Measurements from ENCODE around the gene LRRC57.

The LRRC57 gene

DNA sequence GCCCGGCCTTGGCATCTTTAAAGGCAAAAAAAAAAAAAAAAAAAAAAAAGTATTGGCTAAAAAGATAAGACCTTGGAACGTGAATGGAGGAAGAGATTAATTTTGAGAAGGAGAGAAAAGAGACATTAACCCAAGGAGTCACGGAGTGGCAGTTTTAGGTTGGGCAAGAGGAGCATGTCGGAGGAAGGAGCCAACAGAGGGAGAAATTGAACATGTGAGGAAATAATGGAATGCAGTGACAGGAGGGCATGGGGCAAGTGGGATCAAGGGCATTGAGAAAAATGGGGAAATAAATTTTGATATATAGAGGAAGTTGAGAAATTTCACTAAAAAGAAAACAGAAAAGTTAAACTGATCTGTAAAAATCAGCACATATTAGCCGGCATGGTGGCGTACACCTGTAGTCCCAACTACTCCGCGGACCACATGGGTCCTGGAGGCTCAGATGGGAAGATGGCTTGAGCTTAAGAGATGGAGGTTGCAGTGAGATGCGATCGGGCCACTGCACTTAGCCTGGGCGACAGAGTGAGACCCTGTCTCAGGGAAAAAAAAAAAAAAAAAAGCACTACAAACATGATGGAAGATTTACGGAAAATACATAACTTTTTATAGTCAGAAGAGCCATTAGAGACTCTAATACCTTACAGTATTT is 1.3 kb upstream of the LRRC57 start:
- no peak for DNase-seq (ENCODE audit: low read depth)

DNA sequence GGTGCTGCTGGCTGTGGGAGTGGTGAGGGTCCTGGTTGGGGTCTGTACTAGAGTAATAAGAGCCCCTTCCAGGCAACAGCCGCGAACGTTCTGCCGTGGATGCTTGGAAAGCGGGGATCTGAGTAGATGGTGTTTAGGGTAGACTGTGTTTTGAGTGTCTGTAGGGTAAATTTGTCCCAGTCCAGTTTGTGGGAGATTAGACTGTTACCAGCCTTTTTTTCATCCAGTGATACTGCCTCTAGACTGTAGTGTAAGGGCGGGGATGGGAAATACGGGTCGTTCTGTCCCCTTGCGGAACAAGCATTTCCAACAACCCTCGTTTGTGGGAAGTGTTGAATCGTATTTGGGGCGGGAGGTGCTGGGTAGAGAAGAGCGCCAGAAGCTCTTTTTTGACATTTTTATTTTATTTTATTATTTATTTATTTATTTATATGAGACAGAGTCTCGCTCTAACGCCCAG is 469 bp upstream of the LRRC57 start:
- peak; percentile 12 for DNase-seq (ENCODE audit: low read depth)

DNA sequence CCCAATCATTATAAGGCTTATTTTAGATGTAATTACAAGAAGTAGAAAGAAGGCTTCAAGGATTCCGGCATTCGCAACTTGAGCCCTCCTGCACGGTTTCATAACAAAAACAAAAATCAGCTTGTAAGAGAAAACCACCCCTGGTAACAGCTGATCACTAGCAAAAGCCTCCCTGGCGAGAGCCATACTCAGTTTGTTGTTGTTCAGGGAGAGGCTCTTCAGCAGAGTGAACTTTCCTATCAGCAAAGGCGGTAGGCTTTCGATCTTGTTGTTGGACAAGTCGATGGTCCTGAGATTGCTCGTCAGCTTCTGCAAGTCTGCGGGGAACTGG is 710 bp downstream of the LRRC57 start:
- no peak for DNase-seq (ENCODE audit: low read depth)

DNA sequence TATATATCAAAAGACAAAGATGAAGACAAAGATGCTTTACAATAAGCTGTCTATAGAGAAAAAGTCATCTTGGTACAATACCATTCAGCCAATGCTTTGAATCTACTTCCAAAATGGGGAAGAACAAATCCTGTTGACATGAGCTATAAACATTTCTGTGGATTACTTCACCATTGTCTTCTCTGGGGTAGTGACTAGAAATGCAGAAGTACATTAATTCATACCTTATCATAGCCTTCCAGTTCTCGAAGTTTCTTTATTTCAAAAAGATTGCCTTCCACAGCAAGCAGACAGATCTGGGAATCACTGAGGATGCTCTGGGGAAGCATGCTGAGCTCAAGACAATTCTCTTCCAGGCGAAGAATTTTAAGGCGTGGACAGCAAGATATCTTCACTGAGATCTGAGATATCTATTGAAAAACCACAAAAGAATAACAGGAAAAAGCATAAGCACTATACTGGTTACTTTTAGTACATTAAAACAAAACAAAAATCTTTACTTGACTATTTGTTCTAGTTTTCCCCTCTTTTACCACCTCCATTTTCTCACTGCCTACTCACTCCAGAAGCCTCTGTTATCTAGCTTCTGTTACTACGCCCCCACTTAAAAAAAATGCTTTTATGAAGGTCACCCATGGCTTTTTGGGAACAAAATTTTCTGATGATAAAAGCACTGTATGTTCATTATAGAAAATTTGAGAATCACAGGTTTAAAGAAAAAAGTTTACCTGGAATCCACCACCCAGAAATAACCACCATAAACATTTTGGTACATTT is 3.6 kb downstream of the LRRC57 start:
- no peak for DNase-seq (ENCODE audit: low read depth)

DNA sequence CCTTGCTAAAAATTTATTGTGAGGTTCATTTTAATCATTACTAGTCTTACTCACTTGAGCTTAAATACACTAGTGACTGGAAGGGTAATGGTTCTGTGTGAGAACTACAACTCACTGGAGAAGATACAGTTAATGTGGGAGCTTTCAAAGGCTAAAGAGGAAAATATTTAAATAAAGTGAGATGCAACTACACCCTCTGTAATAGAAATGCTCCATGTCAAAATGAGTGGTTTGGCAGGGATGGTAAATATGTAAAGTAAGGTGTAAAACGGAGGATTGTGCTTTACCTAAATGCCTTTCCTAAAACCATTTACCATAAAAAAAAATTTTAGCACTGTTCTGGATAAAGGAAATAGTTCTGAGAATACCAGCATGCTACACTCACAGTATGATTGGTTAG is 15.3 kb downstream of the LRRC57 start:
- no peak for DNase-seq (ENCODE audit: low read depth)

DNA sequence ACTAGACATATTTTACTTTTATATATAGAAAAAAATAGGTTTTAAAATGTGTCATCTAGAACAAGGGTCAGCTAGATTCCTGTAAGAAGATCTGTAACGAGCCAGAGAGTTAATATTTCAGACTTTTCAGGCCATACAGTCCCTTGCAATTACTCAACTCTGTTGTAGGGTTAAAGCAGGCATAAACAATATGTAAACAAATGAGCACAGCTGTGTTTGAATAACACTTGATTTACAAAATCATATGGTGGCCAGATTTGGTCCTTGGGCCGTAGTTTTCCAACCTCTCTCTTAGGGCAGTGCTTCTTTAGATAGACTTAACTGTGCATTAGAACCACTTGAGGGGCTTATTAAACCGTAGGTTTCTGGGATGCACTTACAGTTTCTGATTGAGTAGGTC is 19.6 kb downstream of the LRRC57 start:
- DNase-seq (ENCODE audit: low read depth): no peak

DNA sequence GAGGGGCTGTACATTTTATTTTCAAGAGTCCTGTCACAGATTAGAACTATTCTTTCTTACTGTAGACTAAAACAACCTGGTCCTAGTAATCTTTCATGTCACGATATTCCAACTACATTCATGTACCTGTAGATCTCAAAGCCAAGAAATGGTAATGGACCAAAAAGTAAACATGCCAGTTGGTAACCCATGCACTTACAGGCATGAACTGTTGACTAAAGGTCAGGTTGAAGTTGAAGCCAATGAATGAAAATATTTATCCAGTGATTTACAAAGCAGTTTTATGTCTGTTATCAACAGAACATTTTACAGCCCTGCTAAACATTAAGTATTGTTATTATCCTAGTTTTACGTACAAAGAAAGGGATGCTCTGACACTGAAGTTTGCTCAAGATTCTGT is 25.3 kb downstream of the LRRC57 start:
- DNase-seq (ENCODE audit: low read depth): no peak

DNA sequence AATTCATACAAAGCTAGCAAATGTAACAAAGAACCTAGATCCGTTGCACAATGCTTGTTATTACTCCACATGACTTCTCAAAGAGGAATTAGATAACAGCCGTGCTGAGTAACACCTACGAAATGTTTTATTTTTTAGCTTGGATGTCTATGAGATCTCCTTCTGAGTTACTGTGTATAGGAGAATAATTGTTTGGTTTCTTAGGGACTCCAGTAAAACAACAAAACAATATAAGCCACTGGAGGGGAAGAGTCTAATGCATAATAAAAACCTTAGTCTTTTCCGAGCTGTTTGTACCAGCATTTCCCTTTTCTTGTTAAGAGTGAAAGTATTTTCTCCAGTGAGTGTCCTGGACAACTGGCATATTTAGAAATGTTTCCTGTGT is 37.6 kb downstream of the LRRC57 start:
- no peak for DNase-seq (ENCODE audit: low read depth)

DNA sequence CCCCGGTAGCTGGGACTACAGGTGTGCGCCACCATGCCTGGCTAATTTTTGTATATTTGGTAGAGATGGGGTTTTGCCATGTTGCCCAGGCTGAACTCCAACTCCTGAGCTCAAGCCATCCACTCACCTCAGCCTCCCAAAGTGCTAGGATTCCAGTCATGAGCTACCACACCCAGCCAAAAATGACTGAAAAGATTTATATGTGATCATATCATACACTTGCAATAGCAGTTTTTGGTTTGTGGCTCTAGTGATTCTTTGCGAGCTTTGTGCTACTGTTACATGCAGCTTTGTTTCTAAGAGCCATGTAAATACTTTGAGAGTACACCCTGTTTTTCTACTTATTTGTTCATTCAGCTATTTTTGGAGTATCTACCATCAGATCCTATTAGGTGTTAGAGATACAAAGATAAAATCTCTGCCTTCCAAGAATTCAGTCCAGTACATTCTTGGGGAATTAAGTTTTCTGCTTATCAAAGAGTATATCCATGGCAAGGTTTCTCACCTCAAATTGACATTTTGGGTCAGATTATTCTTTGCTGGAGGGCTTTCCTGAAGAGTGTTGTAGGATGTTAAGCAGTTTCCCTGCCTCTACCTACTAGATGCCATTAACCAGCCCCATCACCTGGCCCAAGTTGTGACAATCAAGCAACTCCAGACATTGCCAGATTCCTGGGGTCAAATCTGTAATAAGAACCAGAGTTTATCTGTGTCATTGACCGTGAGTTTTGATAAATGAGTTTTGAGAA is 38.2 kb downstream of the LRRC57 start:
- no peak for DNase-seq (ENCODE audit: low read depth)

DNA sequence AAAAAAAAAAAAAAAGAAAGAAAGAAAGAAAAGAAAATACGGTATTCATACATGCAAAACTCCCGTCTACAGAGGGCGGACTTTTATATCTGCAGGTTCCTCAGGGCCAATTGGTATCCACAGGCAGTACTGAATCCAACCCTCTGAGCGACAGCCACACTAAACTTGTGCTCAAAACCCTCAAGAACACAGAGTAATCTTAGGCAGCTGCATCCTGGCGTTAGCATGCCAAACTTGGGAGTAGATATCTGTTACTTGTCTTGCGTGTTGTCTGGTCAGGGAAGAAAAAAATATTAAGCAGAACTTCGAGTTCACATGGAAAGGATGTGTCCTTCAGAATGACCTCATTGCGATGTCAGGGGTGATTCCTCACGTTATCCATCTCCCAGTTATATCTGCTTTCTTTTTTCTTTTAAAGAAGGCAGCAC is 40.3 kb downstream of the LRRC57 start:
- no peak for DNase-seq (ENCODE audit: low read depth)

DNA sequence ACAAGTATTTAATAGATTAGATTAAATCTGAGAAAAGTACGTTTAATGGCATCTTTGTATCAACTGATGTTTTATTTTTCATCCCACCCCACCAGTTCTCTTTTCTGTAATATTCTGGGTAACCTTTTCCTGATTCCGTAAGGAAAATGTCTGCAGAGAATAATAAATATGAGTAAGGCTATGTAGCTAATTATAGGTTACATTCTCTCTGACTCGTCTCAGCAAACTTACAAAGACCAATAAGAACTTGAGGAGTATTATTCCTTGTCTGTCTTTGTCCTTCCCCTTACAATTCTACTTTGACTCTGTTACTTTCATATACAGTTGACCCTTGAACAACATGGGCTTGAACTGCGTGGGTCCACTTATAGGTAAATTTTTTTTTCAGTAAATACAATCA is 41.1 kb downstream of the LRRC57 start:
- no peak for DNase-seq (ENCODE audit: low read depth)

DNA sequence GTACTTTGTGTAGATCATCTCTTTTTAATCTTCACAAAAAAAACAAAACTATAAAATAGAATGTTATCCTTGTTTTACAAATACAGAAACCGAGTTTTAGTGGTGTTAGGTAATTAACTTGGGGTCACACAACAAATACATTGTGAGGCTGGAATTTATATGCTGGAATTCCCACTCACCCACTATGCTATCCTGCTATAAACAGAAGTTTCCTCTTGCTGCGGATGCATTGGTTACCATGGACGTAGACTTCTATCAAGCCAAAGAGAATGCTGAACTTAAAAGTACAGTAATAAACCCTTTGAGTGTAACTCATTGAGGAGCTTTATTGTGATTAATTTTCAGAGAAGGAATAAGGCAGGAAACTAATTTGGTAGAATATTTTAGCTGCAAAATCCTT is 44.0 kb downstream of the LRRC57 start:
- DNase-seq (ENCODE audit: low read depth): no peak

DNA sequence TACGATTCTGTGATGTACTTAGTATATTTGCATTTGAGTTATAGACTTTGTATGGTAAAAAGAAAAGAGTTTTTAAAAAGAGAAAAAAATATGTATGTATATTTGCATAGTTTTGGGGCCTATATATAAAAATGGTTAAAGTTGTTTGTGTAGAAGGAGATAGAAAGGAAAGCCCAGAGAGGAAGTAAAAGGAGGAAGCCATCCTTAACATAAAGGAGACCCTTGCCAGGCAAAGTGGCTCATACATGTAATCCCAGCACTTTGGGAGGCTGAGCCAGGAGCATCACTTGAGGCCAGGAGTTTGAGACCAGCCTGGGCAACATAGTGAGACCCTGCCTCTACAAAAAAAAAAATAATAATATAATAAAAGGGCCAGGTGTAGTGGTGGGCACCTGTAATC is 44.8 kb downstream of the LRRC57 start:
- no peak for DNase-seq (ENCODE audit: low read depth)

DNA sequence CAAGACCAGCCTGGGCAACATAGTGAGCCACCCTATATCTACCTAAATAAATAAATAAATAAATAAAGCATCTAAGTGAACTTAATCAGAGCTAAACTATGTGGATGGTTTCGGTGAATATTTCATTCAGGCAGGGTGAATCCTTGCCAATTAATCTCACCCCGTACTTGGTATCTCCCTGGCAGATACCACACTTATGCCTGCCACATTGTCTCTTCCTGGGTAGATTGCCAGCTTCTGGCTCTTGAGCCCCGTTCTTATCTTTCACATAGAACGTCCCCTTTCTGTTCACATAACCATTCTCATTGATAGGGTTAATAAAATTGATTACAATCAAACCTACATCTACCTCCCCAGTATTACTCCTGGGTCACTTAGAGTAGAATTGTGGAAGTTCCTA is 46.1 kb downstream of the LRRC57 start:
- no peak for DNase-seq (ENCODE audit: low read depth)

DNA sequence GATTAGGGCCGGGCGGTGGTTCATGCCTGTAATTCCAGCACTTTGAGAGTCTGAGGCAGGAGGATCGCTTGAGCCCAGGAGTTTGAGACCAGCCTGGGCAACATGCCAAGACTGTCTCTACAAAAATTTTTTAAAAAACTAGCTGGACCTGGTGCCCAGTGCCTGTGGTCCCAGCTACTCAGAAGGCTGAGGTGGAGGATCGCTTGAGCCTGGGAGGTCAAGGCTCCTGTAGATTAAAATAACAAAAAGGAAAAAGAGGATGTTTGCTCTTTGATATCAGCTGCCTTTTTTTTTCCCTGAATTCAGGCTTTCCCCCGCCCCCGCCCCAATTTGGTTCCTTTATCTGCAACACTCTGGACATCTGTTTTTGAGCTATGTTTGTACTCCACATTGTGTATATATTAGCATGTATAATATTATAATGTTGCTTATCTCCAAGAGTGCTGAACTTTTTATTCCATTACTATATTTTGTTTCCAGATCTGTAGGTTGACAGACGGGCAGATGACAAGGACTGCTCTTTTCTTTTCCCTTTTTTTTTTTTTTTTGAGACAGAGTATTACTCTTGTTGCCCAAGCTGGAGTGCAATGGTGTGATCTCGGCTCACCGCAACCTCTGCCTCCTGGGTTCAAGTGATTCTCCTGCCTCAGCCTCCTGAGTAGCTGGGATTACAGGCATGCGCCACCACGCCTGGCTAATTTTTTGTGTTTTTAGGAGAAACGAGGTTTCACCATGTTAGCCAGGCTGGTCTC is 48.6 kb downstream of the LRRC57 start:
- no peak for DNase-seq (ENCODE audit: low read depth)

DNA sequence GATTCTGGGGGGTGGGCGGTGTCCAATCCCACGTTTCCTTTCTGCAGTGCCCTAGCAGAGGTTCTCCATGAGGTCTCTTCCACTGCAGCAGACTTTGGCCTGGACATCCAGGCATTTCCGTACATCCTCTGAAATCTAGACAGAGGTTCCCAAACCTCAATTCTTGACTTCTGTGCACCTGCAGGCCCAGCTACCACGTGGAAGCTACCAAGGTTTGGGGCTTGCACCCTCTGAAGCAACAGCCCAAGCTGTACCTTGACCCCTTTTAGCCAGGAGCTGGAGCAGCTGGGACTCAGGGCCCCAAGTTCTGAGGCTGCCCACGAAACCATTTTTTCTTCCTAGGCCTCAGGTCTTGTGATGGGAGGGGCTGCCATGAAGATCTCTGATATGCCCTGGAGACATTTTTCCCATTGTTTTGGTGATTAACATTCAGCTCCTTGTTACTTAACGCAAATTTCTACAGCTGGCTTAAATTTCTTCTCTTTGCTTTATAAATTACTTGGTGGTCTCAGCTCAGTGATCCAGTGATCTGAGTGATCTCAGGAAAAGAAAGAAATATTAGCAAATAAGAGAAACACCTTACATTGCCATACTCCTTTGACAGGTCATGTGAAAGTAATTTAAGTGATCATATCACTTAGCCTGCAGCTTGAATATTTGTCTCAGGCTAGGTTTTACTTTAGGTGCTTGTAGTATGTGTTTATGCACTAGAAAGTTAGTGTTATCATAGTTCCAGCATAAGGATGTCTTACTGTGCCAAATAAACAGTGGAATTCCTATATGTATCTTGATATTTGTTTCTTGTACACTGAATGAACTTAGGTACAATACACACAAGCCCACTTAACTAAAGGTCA is 50.2 kb downstream of the LRRC57 start:
- DNase-seq (ENCODE audit: low read depth): no peak

DNA sequence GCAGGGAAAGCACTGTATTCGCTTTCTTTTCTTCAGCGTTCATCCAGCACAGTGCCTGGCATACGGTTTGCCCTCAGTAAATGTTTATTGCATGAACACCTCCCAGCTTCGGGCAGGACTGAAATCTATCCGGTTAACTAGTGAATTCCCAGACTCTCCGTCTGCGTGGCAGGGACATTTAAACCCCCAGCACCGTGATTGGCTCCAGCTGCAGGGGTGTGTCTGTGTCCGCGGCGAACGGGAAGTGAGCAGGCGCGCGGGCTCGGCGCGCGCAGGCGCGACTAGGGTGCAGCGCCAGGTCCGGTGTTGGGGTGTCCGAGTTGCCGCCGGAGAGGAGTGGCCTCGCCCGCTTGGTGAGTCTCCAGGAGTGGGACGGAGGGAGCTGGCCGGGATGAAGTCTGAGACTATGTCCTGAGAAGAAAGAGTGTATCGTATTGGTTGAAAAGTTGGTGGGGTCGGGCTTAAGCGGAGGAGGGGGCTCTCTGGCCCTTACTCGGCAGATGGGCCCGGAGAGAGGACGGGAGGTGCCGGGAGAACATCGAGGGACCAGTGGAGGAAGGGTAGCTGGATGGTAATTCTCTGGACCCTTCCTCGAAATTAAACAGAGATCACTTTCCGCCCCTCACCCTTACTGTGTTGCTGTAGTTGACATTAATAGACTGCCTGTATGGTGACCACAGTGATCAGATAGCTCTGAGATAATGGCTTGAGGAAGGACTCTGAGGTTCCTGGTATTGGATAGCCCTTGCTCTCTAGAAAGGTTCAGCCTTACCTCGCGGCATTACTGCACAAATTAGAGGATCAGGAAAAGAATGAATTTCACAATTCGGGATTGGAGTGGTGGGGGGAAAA is 53.0 kb downstream of the LRRC57 start, which contains the start of gene SNAP23:
TSS of gene SNAP23 (plus strand) at position 274 of the 852 bp plus-strand sequence. CDS start 16,213 bp downstream, outside the sequence.
- peak; percentile 89 for DNase-seq (ENCODE audit: low read depth)

DNA sequence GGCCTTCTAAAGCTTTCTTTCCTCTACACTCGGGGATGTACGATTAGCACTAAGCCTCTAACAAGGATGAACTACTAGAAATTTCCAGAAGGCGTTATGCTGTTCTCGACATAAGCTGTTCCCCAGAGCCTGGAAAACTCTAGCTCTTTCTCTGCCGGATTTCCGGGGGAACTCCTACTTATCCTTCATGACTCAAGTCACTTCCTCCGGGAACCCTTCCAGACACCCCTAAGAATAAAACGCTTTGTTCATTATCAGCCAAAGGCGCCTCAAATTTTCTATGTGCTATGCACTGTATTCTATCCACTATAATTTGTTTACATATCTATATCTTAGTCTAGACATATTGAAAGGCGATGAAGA is 53.6 kb downstream of the LRRC57 start:
- DNase-seq (ENCODE audit: low read depth): peak; percentile 47

DNA sequence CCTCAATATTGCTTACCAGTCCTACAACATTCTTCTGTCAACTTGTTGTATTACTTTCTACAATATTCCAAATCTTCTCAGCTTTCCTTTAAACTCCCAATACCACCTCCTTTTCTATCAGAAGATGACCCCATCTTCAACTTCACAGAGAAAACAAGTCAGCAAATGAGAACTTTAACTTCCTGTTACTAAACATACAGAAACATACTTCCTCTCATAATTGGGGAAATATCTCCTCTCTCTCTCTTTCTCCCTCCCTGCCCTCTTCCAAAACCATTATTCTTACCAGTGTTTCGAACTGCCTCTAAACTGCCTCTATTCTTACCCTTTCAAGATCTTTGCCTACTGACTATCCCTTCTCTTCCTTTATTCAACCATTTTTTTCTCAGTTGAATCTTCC is 54.9 kb downstream of the LRRC57 start:
- DNase-seq (ENCODE audit: low read depth): no peak

DNA sequence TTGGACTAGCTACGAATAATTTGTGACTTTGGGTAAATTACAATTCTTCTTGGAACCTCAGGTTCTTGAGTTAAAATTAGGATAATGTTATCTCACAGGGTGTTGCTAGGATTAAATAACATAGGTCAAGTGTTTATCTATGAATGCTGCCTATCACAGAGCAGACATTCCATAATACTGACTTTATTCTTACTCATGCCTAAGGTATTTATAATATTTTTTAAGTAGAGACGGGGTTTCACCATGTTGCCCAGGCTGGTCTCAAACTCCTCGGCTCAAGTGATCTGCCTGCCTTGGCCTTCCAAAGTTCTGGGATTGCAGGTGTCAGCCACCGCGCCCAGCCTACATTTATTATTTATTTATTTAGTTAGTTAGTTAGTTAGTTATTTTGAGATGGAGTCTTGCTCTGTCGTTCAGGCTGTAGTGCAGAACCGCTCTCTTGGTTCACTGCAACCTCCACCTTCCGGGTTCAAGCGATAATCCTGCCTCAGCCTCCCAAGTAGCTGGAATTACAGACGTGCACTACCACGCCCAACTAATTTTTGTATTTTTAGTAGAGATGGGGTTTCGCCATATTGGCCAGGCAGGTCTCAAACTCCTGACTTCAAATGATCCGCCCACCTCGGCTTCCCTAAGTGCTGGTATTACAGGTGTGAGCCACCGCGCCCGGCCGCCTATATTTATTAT is 56.9 kb downstream of the LRRC57 start:
- peak; percentile 28 for DNase-seq (ENCODE audit: low read depth)

Data from fibroblast of the conjunctiva (primary cell).